Ishikawa (cell line): ENCODE results near the gene LMF1.

Experiments
- CEBPB ChIP-seq: IDR thresholded peaks from 2 replicates; pipeline ENCODE4 v1.6.1; 2012
- CREB1 ChIP-seq: IDR thresholded peaks from 2 replicates; pipeline ENCODE4 v1.6.1; 2012; ENCODE audit warnings: low read depth
- EGR1 ChIP-seq: IDR thresholded peaks from 2 replicates; pipeline ENCODE4 v1.6.1; 2012
- EP300 ChIP-seq: IDR thresholded peaks from 2 replicates; pipeline ENCODE4 v1.6.1; 2012; ENCODE audit warnings: borderline replicate concordance
- FOXM1 ChIP-seq: IDR thresholded peaks from 2 replicates; pipeline ENCODE4 v1.6.1; 2012; ENCODE audit warnings: low read depth, borderline replicate concordance
- MAX ChIP-seq: IDR thresholded peaks from 2 replicates; pipeline ENCODE4 v1.6.1; 2012
- NFIC ChIP-seq: IDR thresholded peaks from 2 replicates; pipeline ENCODE4 v1.6.1; 2012
- RAD21 ChIP-seq: IDR thresholded peaks from 2 replicates; pipeline ENCODE4 v1.6.1; 2012; ENCODE audit warnings: low read depth
- REST ChIP-seq: IDR thresholded peaks from 2 replicates; pipeline ENCODE4 v1.6.1; 2012; ENCODE audit warnings: low read depth, mild to moderate bottlenecking
- TAF1 ChIP-seq: IDR thresholded peaks from 2 replicates; pipeline ENCODE4 v1.6.1; 2012; ENCODE audit warnings: low read depth, mild to moderate bottlenecking
- TCF12 ChIP-seq: IDR thresholded peaks from 2 replicates; pipeline ENCODE4 v1.6.1; 2012; ENCODE audit warnings: low read depth
- TEAD4 ChIP-seq: IDR thresholded peaks from 2 replicates; pipeline ENCODE4 v1.6.1; 2012
- USF1 ChIP-seq: IDR thresholded peaks from 2 replicates; pipeline ENCODE4 v1.6.1; 2012
- YY1 ChIP-seq: IDR thresholded peaks from 2 replicates; pipeline ENCODE4 v1.6.1; 2012; ENCODE audit warnings: low read depth
- ZBTB7A ChIP-seq: IDR thresholded peaks from 2 replicates; pipeline ENCODE4 v1.6.1; 2012; ENCODE audit warnings: low read depth

The LMF1 gene

GRCh38 chr16:874366-875181 lies 96.2 kb downstream of the LMF1 start:
- TF ChIP-seq TCF12 (no peak), FOXM1 (no peak), YY1 (no peak), RAD21 (no peak), ZBTB7A (no peak)

GRCh38 chr16:873889-874288 lies 96.9 kb downstream of the LMF1 start:
- TF ChIP-seq TAF1 (no peak), CREB1 (no peak)

- TF ChIP-seq CREB1, result no peak
- no peak for TF ChIP-seq YY1
- no peak for TF ChIP-seq NFIC
- no peak for TF ChIP-seq REST
- no peak for TF ChIP-seq RAD21
- TF ChIP-seq TAF1, result no peak
- no peak for TF ChIP-seq EP300
- TF ChIP-seq FOXM1, result no peak
- no peak for TF ChIP-seq USF1
- TF ChIP-seq TEAD4, result no peak
- TF ChIP-seq MAX, result no peak
- no peak for TF ChIP-seq TCF12
- no peak for TF ChIP-seq EGR1
- no peak for TF ChIP-seq CEBPB
- TF ChIP-seq ZBTB7A, result no peak
Observed at GRCh38 chr16:873243-873661, 97.5 kb downstream of the LMF1 start.

GRCh38 chr16:872436-873242 lies 98.1 kb downstream of the LMF1 start:
- TF ChIP-seq CREB1 (no peak), RAD21 (no peak), REST (no peak), MAX (no peak), EGR1 (no peak), EP300 (no peak), TCF12 (no peak), USF1 (no peak), TEAD4 (no peak)

- TF ChIP-seq TCF12, result no peak
- TF ChIP-seq ZBTB7A, result no peak
- no peak for TF ChIP-seq YY1
- TF ChIP-seq EP300, result no peak
Observed at GRCh38 chr16:871562-872345, 99.0 kb downstream of the LMF1 start.
